Effector memory CD4-positive, alpha-beta T cell (primary cell): ENCODE data around the gene GVQW3.

Experiments
- DNase-seq, 3 donors: peaks; one replicate each; pipeline ENCODE4 v3.0.0-alpha.2; 2020
- H3K27ac ChIP-seq: 2 replicates; pipeline ENCODE4 v1.7.0; 2013; ENCODE audit warnings: mild to moderate bottlenecking, low read length, moderate library complexity; ENCODE audit not compliant: insufficient read depth, poor library complexity, severe bottlenecking
- H3K27me3 ChIP-seq: replicated peaks from 2 replicates; pipeline ENCODE4 v1.7.0; 2013; ENCODE audit warnings: mild to moderate bottlenecking, low read length; ENCODE audit not compliant: insufficient read depth, control insufficient read depth, poor library complexity, severe bottlenecking
- H3K36me3 ChIP-seq: 2 replicates; pipeline ENCODE4 v1.7.0; 2013; ENCODE audit warnings: mild to moderate bottlenecking, low read length, moderate library complexity; ENCODE audit not compliant: control insufficient read depth, insufficient read depth
- H3K4me1 ChIP-seq: 2 replicates; pipeline ENCODE4 v1.7.0; 2013; ENCODE audit warnings: low read length, mild to moderate bottlenecking; ENCODE audit not compliant: control insufficient read depth, insufficient read depth, poor library complexity, severe bottlenecking
- H3K4me3 ChIP-seq: 2 replicates; pipeline ENCODE4 v1.7.0; 2013; ENCODE audit warnings: low read length, low read depth, mild to moderate bottlenecking; ENCODE audit not compliant: insufficient read depth, poor library complexity, severe bottlenecking
- H3K9me3 ChIP-seq: 2 replicates; pipeline ENCODE4 v1.7.0; 2013; ENCODE audit warnings: mild to moderate bottlenecking, low read length, moderate library complexity; ENCODE audit not compliant: control insufficient read depth

The GVQW3 gene

GRCh38 chr11:76443268-76443980, 62.3 kb downstream of the GVQW3 start:
- DNase-seq, result no peak
- Histone ChIP-seq H3K9me3 (no peaks in the 10 kb centered on the region), H3K27me3 (no peaks in the 10 kb centered on the region), H3K27ac (peak overlapping the region; percentile 93), H3K36me3 (peaks cover 9% of the 10 kb centered on the region), H3K4me3 (peak overlapping the region; percentile 99), H3K4me1 (peaks cover 11% of the 10 kb centered on the region)

GRCh38 chr11:76444065-76444383, 62.9 kb downstream of the GVQW3 start:
- no peaks in the 10 kb centered on the region for H3K9me3 ChIP-seq
- H3K36me3 ChIP-seq, result peaks cover 11% of the 10 kb centered on the region
- DNase-seq, result no peak
- H3K4me1 ChIP-seq, result peaks cover 11% of the 10 kb centered on the region
- peak overlapping the region; percentile 93 for H3K27ac ChIP-seq
- no peaks in the 10 kb centered on the region for H3K27me3 ChIP-seq
- peak overlapping the region; percentile 99 for H3K4me3 ChIP-seq

DNA sequence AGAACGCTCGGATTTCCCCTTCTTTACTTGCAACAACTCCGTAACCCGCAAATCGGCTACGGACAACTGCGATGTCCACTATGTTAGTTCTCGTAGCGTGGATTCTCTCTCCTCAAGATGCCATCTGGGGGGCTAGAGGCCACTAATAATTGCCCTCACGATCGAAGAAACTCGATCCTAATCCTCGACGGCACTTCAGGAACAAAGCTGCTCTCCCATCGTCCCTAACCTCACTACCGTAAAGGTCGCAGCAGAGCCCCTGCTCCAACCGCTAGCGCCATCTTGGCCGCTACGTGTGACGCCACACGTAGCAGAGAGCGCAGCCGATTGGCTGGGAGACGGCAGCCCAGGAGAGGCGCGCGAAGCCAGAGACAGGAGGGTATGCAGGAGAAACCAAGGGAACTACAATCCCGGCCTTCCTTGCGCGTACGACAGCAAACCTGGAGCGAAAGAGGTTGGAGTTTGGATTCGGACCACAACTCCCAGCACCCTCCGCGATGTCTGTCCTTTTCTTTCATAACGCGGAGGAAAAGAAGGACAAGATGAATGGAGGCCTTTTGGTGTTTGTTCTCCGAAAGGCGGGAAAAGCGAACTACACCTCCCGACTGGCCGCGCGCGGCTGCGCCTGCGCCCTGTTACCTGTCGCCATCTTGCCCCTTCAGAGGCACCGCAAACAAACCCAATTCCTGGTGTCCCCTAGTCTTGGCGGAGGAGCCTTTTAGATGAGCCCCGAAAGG, 63.4 kb downstream of the GVQW3 start, which contains the start of gene EMSY:
TSS of gene EMSY (plus strand) at position 635 of the 737 bp plus-strand sequence. CDS start 1,921 bp downstream, outside the sequence.
- peak within 1 kb of the TSS; percentile 99 for H3K4me3 ChIP-seq
- H3K4me1 ChIP-seq, result peaks cover 11% of the 10 kb centered on the region
- DNase-seq, result peak; percentile 81 to 90 (median 89)
- peak within 1 kb of the TSS; percentile 93 for H3K27ac ChIP-seq
- no peaks in the 10 kb centered on the region for H3K27me3 ChIP-seq
- peaks cover 13% of the 10 kb centered on the region for H3K36me3 ChIP-seq
- H3K9me3 ChIP-seq, result no peaks in the 10 kb centered on the region

GRCh38 chr11:76445121-76446084, 64.3 kb downstream of the GVQW3 start:
- H3K4me1 ChIP-seq, result peaks cover 11% of the 10 kb centered on the region
- peak overlapping the region; percentile 93 for H3K27ac ChIP-seq
- no peaks in the 10 kb centered on the region for H3K9me3 ChIP-seq
- H3K27me3 ChIP-seq, result no peaks in the 10 kb centered on the region
- DNase-seq, result peak; percentile 24 to 58 (median 31)
- H3K4me3 ChIP-seq, result peak overlapping the region; percentile 99
- H3K36me3 ChIP-seq, result peaks cover 21% of the 10 kb centered on the region

- H3K9me3 ChIP-seq, result no peaks in the 10 kb centered on the region
- no peak overlapping the region for H3K4me3 ChIP-seq
- peaks cover 9% of the 10 kb centered on the region for H3K4me1 ChIP-seq
- no peak for DNase-seq
- no peak overlapping the region for H3K27ac ChIP-seq
- H3K27me3 ChIP-seq, result no peaks in the 10 kb centered on the region
- peaks cover 45% of the 10 kb centered on the region for H3K36me3 ChIP-seq
Observed at GRCh38 chr11:76448506-76448905, 67.4 kb downstream of the GVQW3 start.

GRCh38 chr11:76453248-76453647, 72.1 kb downstream of the GVQW3 start:
- no peak for DNase-seq
- Histone ChIP-seq H3K9me3 (no peaks in the 10 kb centered on the region), H3K4me1 (no peaks in the 10 kb centered on the region), H3K27ac (no peak overlapping the region), H3K4me3 (no peak overlapping the region), H3K27me3 (no peaks in the 10 kb centered on the region), H3K36me3 (peaks cover 45% of the 10 kb centered on the region)

DNA sequence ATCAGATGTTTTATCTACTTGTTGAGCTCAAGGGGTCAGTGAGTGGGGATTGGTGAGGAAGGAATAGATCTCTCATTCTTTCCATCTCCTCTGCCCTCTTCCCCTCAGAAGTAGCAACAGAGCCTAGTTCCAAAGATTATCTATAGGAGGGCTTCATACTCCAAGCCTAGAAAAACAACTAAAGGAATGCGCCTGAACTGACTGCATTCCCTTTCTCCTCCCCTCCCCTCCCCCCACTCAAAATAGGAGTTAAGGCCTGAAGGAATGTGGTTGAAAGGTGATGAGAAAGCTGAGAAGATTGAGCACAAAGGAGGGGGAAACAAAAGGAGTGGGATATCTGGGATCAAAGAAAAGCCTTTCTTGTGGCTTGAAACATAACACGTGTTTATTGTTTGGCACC, 74.2 kb downstream of the GVQW3 start:
- Histone ChIP-seq H3K36me3 (peaks cover 45% of the 10 kb centered on the region), H3K9me3 (no peaks in the 10 kb centered on the region), H3K4me1 (no peaks in the 10 kb centered on the region), H3K27me3 (no peaks in the 10 kb centered on the region), H3K27ac (no peak overlapping the region), H3K4me3 (no peak overlapping the region)
- no peak for DNase-seq

- H3K27me3 ChIP-seq, result no peaks in the 10 kb centered on the region
- DNase-seq, result no peak
- no peak overlapping the region for H3K4me3 ChIP-seq
- no peak overlapping the region for H3K27ac ChIP-seq
- H3K36me3 ChIP-seq, result peaks cover 39% of the 10 kb centered on the region
- no peaks in the 10 kb centered on the region for H3K4me1 ChIP-seq
- H3K9me3 ChIP-seq, result no peaks in the 10 kb centered on the region
Observed at GRCh38 chr11:76455931-76456330, 74.8 kb downstream of the GVQW3 start.

DNA sequence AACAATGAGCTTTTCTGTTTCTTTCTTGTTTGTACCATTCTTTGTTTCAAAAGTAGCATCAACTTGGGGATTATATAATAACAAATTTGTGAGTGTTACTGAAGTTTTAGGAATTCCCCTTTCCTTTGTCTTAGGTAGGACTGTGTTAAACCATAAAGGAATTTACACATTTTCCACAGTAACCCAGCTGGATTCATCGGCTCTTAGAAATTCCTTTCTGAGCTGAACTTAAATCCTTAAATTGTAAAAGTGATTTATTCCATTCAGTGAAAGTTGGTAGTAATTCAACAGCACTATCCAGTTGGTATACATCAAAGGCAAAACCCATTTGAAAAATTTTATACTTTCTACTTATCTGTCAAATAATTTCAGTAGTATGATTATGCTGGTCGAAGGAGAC, 75.4 kb downstream of the GVQW3 start:
- Histone ChIP-seq H3K27me3 (no peaks in the 10 kb centered on the region), H3K4me3 (no peak overlapping the region), H3K36me3 (peaks cover 37% of the 10 kb centered on the region), H3K4me1 (no peaks in the 10 kb centered on the region), H3K9me3 (no peaks in the 10 kb centered on the region), H3K27ac (no peak overlapping the region)
- no peak for DNase-seq
